CD4-positive, alpha-beta T cell (primary cell): Measurements from ENCODE around the gene YPEL2. TPM values are rescaled to one million over a fixed set of nuclear protein-coding genes. Genes with fewer than 3 reads are reported as not detected.

ENCODE experiments used
- ATAC-seq: fragments of 200-7000 bp; cut with Tn5 transposase; one replicate; pipeline ENCODE4 v1.10.0; 2022; ENCODE audit warnings: mild to moderate bottlenecking; ENCODE audit not compliant: poor library complexity
- CTCF ChIA-PET: fragments of 350-600 bp; sonication (Branson Sonifier 250); formaldehyde crosslinking; loops from one replicate; lab custom pipeline; 2021; ENCODE audit warnings: antibody characterized with exemption, inconsistent platforms; lab: Charles Lee
- POLR2A ChIA-PET: fragments of 350-600 bp; sonication (Branson Sonifier 250); formaldehyde crosslinking; loops from one replicate; lab custom pipeline; 2021; ENCODE audit warnings: antibody characterized with exemption, inconsistent platforms; lab: Charles Lee
- DNase-seq, 14 experiments: peaks; one replicate each; pipeline ENCODE4 v3.0.0-alpha.2; 2013 to 2020; ENCODE audit warnings: mixed read lengths in 2 of 14
- H3K27ac ChIP-seq, 2 donors: one replicate each; pipeline versions ENCODE4 v1.5.1 to v1.7.0; 2013; ENCODE audit warnings: low read length in 2 of 2, low read depth in 1 of 2, mild to moderate bottlenecking in 1 of 2
- H3K27me3 ChIP-seq, 2 experiments: 1 replicate in 1 of 2; 2 replicates in 1 of 2; pipeline versions ENCODE4 v1.6.1 to v1.7.0; 2013; ENCODE audit warnings: low read length in 2 of 2, control low read depth in 1 of 2, mild to moderate bottlenecking in 1 of 2, moderate library complexity in 1 of 2; ENCODE audit not compliant: insufficient read depth in 2 of 2, control insufficient read depth in 1 of 2
- H3K36me3 ChIP-seq: one replicate; pipeline ENCODE4 v1.6.1; 2013; ENCODE audit warnings: low read length, control low read depth; ENCODE audit not compliant: insufficient read depth
- H3K4me1 ChIP-seq: one replicate; pipeline ENCODE4 v1.6.1; 2013; ENCODE audit warnings: low read length, control low read depth; ENCODE audit not compliant: insufficient read depth
- H3K4me3 ChIP-seq: one replicate; pipeline ENCODE4 v1.5.1; 2013; ENCODE audit warnings: mild to moderate bottlenecking, low read length, moderate library complexity
- H3K9me3 ChIP-seq, 2 experiments: 1 replicate in 1 of 2; 2 replicates in 1 of 2; pipeline versions ENCODE4 v1.6.1 to v1.7.0; 2013; ENCODE audit warnings: low read length in 2 of 2, mild to moderate bottlenecking in 2 of 2, control low read depth in 1 of 2, moderate library complexity in 1 of 2; ENCODE audit not compliant: control insufficient read depth in 1 of 2, insufficient read depth in 1 of 2
- H3K27ac Mint-ChIP-seq: one replicate; pipeline ENCODE4 v1.8.0; 2020; ENCODE audit warnings: mixed read lengths
- H3K27me3 Mint-ChIP-seq: one replicate; pipeline ENCODE4 v1.8.0; 2021; ENCODE audit warnings: mixed read lengths
- H3K36me3 Mint-ChIP-seq: one replicate; pipeline ENCODE4 v1.8.0; 2021; ENCODE audit warnings: low read depth, mixed read lengths
- H3K4me1 Mint-ChIP-seq: one replicate; pipeline ENCODE4 v1.8.0; 2021; ENCODE audit warnings: low read depth, mixed read lengths
- H3K4me3 Mint-ChIP-seq: one replicate; pipeline ENCODE4 v1.8.0; 2020; ENCODE audit warnings: mild to moderate bottlenecking, mixed read lengths
- H3K9me3 Mint-ChIP-seq: one replicate; pipeline ENCODE4 v1.8.0; 2020; ENCODE audit warnings: mixed read lengths
- intact Hi-C, 2 experiments: fragments of 100-400 bp; cut with DNase I in 1 of 2; cut with micrococcal nuclease in 1 of 2; formaldehyde crosslinking; loops; one replicate each; pipeline versions ENCODE4 v1.15.1 to v1.9.0; 2023 to 2025; cut with DNase I, micrococcal nuclease
- total RNA-seq, 174 experiments: library from RNA in 2 of 174; stranded (reverse) in 2 of 174; gene quantifications; one replicate each; pipeline ENCODE4 v1.2.3 and lab custom pipeline; 2021 to 2026
- TF ChIP-seq, protein P1 (sequence below): fragments of 200-600 bp; IDR thresholded peaks from one replicate; pipeline ENCODE4 v1.8.0; 2022; ENCODE audit warnings: antibody characterized with exemption, mild to moderate bottlenecking

The YPEL2 gene
- total RNA-seq, 2 experiments from 2014 or later: 69.1 to 71.6 TPM

DNA sequence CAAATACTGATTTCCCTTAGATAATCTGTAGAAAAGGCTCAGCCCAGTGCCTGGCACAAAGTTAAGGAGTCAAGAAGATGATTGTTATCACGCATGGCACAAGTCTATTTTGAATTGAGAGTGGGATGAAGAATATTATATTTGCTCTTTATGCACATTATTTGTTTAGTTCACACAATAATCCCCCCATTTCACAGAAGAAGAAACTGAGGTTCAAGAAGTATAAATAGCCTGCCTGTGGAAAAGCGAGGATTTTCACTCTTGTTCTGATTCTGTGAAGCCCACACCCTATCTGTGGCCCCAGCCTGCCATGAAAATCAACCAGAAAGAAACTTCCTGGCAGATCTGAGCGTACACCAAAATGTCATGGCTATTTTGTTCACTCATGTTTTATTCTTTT, 73.0 kb downstream of the YPEL2 start:
- Histone ChIP-seq H3K9me3 (peaks cover 0 to 1% of the 10 kb centered on the region in 2 experiments), H3K4me3 (no peak overlapping the region), H3K27me3 (no peaks in the 10 kb centered on the region), H3K27ac (no peak overlapping the region), H3K4me1 (no peaks in the 10 kb centered on the region), H3K36me3 (peaks cover 24% of the 10 kb centered on the region)
- intact Hi-C loops: no loop called here
- Mint-ChIP-seq H3K27me3 (no peaks in the 10 kb centered on the region), H3K9me3 (no peaks in the 10 kb centered on the region), H3K4me1 (no peaks in the 10 kb centered on the region), H3K36me3 (peaks cover 42% of the 10 kb centered on the region), H3K27ac (no peak overlapping the region), H3K4me3 (no peak overlapping the region)
- DNase-seq (no peak), ATAC-seq (no peak)
- TF ChIP-seq, protein P1, sequence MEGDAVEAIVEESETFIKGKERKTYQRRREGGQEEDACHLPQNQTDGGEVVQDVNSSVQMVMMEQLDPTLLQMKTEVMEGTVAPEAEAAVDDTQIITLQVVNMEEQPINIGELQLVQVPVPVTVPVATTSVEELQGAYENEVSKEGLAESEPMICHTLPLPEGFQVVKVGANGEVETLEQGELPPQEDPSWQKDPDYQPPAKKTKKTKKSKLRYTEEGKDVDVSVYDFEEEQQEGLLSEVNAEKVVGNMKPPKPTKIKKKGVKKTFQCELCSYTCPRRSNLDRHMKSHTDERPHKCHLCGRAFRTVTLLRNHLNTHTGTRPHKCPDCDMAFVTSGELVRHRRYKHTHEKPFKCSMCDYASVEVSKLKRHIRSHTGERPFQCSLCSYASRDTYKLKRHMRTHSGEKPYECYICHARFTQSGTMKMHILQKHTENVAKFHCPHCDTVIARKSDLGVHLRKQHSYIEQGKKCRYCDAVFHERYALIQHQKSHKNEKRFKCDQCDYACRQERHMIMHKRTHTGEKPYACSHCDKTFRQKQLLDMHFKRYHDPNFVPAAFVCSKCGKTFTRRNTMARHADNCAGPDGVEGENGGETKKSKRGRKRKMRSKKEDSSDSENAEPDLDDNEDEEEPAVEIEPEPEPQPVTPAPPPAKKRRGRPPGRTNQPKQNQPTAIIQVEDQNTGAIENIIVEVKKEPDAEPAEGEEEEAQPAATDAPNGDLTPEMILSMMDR: no peak
- ChIA-PET CTCF (interaction anchor here (2.0 kb wide), 1 partner anchor 75 kb away, joined by 6 read pairs; no protein-coding TSS in a partner anchor), POLR2A (interaction anchor here (1.3 kb wide), 1 partner anchor 75 kb away, joined by 4 read pairs; no protein-coding TSS in a partner anchor)

DNA sequence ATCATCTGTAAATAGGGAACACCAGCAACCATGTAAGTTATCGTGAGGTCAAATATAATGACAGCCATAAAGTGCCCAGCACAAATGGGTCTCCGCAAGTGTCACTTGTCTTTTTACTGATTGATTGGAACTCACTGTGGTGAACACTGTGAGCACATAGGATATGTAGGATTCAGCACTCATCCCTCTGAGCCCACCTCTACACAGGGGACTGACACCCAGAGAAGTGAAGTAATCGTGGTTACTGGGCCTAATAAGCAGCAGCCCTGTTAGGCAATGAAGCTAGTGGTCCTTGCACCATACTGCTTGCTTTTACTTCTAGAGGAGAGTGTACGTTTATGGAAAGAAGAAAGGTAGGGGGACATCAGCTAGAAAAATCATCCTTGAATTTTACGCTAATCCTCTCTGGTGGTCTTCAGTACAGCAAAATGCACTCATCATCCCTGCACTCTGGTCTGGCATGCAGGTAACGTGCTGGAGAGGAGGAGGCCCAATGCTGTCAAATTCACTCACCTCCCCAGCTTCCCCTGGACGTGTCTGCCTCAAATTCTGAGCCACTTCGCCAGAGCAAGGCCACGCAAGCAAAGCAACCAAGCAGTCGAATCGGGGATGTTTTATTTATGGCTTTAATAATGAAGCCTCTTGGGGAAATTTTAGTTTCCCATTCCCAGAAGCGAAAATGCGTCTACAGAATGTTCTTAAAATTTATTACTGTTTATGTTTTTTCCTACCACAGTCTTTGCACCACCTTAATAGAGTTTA, 74.7 kb downstream of the YPEL2 start:
- H3K36me3 ChIP-seq: peaks cover 17% of the 10 kb centered on the region
- CTCF ChIA-PET: interaction anchor here (2.0 kb wide), 1 partner anchor 77 kb away, joined by 6 read pairs; no protein-coding TSS in a partner anchor
- H3K27ac Mint-ChIP-seq: no peak overlapping the region

DNA sequence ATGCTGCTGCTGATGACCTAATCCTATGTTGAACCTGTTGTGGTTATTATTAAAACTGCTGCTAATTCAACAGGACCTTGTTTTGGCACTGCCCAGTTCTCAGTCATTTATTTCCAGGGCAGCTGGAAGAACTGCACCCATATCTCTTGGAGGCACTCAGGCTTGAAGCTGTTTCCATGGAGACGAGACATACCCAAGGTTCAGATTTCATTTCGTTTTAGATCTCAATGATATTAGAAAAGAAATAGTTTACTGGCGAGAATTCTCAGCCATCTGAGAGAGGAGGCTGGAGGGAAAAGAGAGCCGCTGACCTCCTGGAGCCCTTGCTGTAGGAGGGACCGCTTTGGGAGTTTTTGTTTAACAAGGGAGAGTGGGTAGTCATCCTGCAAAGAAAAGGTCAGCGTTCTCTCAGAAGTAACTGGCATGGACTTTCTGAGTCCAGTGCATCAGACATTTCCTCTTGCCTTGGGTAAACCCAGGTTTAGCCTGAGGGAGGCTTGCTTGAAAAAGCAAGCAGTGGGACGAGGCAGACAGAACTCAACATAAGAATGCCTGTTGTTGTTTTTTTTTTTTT, 75.4 kb downstream of the YPEL2 start:
- Histone ChIP-seq H3K9me3 (peaks cover 0 to 5% of the 10 kb centered on the region in 2 experiments), H3K4me1 (no peaks in the 10 kb centered on the region), H3K4me3 (no peak overlapping the region), H3K36me3 (peaks cover 10% of the 10 kb centered on the region), H3K27me3 (no peaks in the 10 kb centered on the region), H3K27ac (no peak overlapping the region)
- H3K27ac Mint-ChIP-seq: no peak overlapping the region
- intact Hi-C loops: no loop called here
- ChIA-PET POLR2A (no interaction called here), CTCF (no interaction called here)
- DNase-seq: no peak
- no peak for ATAC-seq
- no peaks in the 10 kb centered on the region for H3K27me3 Mint-ChIP-seq
- H3K4me3 Mint-ChIP-seq: no peak overlapping the region
- TF ChIP-seq, protein P1: no peak
- H3K36me3 Mint-ChIP-seq: peaks cover 23% of the 10 kb centered on the region
- no peaks in the 10 kb centered on the region for H3K4me1 Mint-ChIP-seq
- no peaks in the 10 kb centered on the region for H3K9me3 Mint-ChIP-seq

More for the DNA sequence above, 74.7 kb downstream of the YPEL2 start:
- H3K4me1 Mint-ChIP-seq: no peaks in the 10 kb centered on the region
- peaks cover 30% of the 10 kb centered on the region for H3K36me3 Mint-ChIP-seq
- TF ChIP-seq, protein P1: no peak
- Histone ChIP-seq H3K4me1 (no peaks in the 10 kb centered on the region), H3K4me3 (no peak overlapping the region), H3K27me3 (no peaks in the 10 kb centered on the region), H3K27ac (no peak overlapping the region), H3K9me3 (peaks cover 0 to 5% of the 10 kb centered on the region in 2 experiments)
- POLR2A ChIA-PET: no interaction called here
- no peaks in the 10 kb centered on the region for H3K9me3 Mint-ChIP-seq
- H3K27me3 Mint-ChIP-seq: no peaks in the 10 kb centered on the region
- DNase-seq (no peak), ATAC-seq (no peak)
- H3K4me3 Mint-ChIP-seq: no peak overlapping the region
- intact Hi-C loops: no loop called here
